Activated CD8-positive, alpha-beta memory T cell treated with anti-CD3 and anti-CD28 coated beads, Interleukin-2, amount 50 U/mL, for 48 hours (primary cell): ENCODE data around the gene BRPF1.

Experiments used
- DNase-seq: peaks from one replicate; pipeline ENCODE4 v3.0.0-alpha.2; 2020

The BRPF1 gene

DNA sequence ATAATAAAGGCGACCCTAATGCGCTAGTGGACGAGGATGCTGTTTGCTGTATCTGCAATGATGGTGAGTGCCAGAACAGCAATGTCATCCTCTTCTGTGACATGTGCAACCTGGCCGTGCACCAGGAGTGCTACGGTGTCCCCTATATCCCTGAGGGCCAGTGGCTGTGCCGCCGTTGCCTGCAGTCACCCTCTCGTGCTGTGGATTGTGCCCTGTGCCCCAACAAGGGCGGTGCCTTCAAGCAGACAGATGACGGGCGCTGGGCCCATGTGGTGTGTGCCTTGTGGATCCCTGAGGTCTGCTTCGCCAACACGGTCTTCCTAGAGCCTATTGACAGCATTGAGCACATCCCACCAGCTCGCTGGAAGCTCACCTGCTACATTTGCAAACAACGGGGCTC, 7.6 kb downstream of the BRPF1 start:
- DNase-seq, result no peak

DNA sequence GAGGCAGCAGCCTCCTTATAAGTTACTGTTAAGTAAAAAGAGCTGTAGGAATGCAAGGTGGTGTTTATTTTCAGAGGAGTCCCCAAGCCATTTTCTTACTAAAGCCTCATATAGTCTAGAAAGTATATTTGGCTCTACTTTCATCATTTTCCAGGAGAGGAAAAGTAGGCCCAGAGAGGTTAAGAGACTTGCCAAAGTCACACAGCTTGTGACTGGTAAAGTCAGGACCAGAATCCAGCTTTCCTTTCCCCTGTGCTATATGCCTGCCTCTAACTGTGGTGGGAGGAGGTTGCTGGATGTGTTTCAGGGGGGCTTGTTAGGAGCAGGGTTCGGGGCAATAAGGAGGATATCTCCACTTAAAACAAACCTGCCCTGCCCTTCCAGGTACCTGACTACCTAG, 11.0 kb downstream of the BRPF1 start:
- no peak for DNase-seq

DNA sequence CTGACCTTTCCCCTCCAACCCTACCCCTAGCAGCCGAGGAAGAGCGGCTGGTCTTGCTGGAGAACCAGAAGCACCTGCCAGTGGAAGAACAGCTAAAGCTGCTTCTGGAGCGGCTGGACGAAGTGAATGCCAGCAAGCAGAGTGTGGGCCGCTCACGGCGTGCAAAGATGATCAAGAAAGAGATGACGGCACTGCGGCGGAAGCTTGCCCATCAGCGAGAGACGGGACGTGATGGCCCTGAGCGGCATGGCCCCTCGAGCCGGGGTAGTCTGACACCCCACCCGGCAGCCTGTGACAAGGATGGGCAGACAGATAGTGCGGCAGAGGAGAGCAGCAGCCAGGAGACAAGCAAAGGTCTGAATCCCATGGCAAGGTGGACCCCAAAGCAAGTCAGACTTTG, 12.0 kb downstream of the BRPF1 start:
- DNase-seq, result no peak

- no peak for DNase-seq
Measured at GRCh38 chr3:9744162-9744561, 12.6 kb downstream of the BRPF1 start.

GRCh38 chr3:9745521-9745920, 14.0 kb downstream of the BRPF1 start:
- DNase-seq, result no peak

DNA sequence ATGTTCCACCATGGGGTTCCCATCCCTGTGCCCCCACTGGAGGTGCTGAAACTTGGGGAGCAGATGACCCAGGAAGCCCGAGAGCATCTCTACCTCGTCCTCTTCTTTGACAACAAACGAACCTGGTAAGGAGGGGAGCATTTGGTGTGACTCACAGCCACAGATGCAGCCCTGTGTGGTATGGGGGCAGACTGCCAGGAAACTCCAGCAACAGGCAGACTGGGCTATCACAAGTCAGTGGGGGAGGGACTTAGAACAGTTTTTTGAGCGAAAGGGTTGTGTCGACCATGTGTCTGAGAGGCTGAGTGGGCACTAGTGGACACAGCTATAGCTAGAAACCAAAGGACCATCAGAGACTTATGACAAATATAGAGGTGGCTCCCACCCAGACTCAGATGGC, 14.8 kb downstream of the BRPF1 start:
- no peak for DNase-seq

GRCh38 chr3:9747267-9747666, 15.7 kb downstream of the BRPF1 start:
- DNase-seq, result no peak

- no peak for DNase-seq
Measured at GRCh38 chr3:9748031-9748430, 16.5 kb downstream of the BRPF1 start.

- no peak for DNase-seq
Measured at GRCh38 chr3:9749296-9749644, 17.7 kb downstream of the BRPF1 start.

GRCh38 chr3:9749645-9750555, 18.4 kb downstream of the BRPF1 start, which contains the start of gene OGG1:
OGG1 (plus strand) TSS chr3:9749952; CDS start chr3:9750287, 335 bp downstream.
- peak; percentile 96 for DNase-seq

DNA sequence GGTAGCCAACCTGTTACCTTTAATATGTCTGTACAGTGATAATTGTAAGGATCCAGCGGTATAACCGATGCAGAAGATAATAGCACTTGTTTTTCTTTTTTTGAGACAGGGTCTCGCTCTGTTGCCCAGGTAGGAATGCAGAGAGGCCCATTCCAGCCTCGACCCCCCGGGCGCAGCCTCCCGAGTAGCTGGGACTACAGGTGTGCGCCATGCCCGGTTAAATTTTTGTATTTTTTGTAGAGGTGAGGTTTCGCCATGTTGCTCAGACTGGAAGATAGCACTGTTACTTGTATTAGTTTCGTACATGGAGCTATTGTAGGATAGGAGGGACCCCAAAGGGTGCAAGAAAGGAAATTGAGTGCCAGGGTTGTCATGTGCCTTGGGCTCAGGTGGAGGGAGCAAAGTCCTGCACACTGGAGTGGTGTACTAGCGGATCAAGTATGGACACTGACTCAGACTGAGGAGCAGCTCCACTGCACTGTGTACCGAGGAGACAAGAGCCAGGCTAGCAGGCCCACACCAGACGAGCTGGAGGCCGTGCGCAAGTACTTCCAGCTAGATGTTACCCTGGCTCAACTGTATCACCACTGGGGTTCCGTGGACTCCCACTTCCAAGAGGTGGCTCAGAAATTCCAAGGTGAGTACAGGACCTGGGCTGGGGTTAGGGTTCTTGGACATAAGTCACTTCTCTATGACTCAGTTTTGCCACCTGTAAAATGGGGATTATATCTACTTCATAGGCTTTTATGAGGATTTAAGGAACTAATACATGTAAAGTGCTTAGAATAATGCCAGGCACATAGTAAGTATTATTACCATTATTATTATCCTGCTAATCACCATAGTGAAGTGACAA, 19.2 kb downstream of the BRPF1 start:
- DNase-seq, result no peak

- no peak for DNase-seq
Measured at GRCh38 chr3:9754678-9755077, 23.1 kb downstream of the BRPF1 start.

DNA sequence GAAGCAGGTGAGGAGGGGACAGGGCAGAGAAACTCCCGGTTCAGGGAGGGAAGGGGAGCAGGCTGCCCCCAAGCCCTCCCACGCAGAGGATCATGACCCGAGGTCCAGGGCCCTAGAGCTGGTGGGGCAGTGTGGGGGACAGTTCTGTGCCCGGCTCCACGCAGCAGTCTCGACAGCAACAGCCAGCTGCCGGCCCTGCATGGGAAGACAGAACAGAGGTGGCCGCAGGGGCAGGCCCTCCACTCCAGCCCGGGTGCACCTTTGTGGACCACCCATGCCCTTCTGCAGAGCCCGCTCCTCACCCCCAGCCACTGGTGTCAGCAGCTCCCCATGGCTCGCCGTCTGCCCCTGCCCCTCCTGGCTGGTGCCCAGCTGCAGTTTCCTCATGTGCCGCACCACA, 25.9 kb downstream of the BRPF1 start:
- DNase-seq, result no peak

DNA sequence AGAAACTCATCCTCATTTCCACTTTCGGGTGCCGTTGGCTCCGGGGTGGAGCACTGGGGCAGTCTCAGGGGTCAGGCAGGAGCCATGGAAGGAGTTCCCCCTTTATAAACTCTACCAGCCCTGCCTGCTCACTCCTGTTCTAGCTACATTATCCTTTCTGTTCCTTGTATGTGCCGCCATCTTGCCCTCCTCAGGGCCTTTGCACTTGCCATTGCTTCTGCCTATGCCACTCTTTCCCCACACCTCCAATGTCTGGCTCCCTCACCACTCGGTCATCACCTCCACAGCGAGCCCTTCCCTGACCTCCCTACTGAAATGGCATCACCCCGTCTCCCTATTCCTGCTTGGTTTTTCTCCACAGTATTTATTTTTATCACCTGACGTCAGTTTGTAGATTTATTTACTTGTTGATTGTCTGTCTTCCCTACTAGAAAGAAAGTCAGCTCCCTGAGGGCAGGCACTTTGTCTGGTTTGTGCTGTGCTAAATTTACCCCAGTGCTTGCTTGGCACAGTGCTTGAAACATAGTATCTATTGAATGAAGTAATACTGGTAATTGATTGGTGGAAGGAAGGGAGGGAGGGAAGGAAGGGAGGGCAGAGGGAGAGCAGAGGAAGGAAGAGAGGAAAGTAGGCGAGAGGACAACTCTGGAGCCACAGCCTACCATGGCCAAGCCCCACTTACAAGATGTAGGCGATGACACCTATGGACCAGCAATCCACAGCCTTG, 29.4 kb downstream of the BRPF1 start:
- no peak for DNase-seq

GRCh38 chr3:9761919-9762318, 30.4 kb downstream of the BRPF1 start:
- no peak for DNase-seq

DNA sequence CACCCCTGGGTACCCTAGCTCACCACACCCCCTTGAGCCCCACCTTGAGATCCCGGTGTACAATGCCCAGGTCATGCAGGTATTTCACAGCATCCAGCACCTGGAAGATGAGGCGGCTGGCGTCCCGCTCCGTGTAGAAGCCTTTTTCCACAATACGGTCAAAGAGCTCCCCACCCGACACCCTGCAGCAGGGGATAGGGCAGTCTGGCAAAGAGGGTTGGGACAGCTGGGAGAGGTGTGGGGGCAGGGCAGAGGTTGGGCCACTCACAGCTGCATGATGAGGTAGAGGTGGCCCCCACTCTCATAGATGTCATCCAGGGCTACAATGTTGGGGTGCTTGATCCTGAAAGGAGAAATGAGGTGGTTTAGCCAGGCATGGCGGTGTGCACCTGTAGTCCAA, 31.3 kb downstream of the BRPF1 start:
- no peak for DNase-seq

- no peak for DNase-seq
Measured at GRCh38 chr3:9765865-9766264, 34.3 kb downstream of the BRPF1 start.

- DNase-seq, result no peak
Measured at GRCh38 chr3:9767418-9767817, 35.9 kb downstream of the BRPF1 start.

GRCh38 chr3:9768141-9768775, 36.7 kb downstream of the BRPF1 start:
- no peak for DNase-seq

- no peak for DNase-seq
Measured at GRCh38 chr3:9769012-9769411, 37.5 kb downstream of the BRPF1 start.

DNA sequence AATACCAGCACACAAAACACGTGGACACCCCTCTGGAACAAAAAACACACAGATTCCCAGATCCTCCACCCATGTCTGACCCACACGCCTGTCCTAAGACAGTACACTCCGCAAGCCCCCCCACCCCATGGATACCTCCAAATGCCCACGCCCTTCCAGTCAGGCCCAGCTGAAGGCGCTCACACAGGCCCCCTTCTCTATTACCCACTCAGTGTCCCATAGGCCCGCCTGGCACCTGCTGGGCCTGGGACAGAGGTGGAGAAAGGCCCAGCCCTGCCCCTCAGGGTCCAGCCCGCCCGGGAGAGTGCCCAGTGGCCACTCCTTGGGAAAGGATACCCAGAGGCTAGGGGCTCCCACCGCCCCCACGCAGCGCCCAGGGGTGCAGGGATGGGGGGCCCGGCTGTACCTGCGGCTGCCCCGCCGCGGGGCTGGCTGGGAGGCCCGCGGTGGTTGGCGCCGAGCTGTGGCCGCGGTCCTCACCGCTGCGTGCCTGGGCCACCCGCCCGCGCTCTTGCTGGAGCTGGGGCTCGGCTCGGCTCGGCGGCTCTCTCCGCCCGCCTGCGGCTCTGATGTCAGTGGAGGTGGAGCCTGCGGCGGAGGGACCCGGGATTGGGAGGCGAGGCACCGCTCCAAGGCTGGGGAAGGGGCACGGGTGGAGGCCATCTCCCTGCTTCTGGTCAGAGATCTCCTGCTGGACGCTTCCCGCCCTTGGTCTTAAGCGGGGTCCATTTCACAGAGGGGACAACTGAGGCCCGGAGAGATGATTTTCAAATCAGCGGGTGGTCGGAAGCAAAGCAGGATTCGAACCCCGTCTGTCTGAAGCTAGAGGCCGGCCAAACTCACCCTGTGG, 38.1 kb downstream of the BRPF1 start, which contains the start of gene CAMK1:
TSS of gene CAMK1 (minus strand) at position 522 of the 850 bp plus-strand sequence. CDS start 2,198 bp downstream, outside the sequence.
- peak; percentile 88 for DNase-seq
